HG03139 (cell line): ENCODE measurements around the gene ZNF783.
"Not testable (repeated sequence)": the region's sequence is repeated elsewhere in the genome, so short reads cannot be mapped to it uniquely, and the experiment has no call there.

Experiments
- ATAC-seq: cut with Tn5 transposase; IDR thresholded peaks from one replicate; pipeline ENCODE4 v1.9.1; 2021; ENCODE audit not compliant: unreplicated experiment

The ZNF783 gene

GRCh38 chr7:149261829-149262617 is at the start of gene ZNF783:
Gene ZNF783 (plus strand): TSS chr7:149262196. CDS start chr7:149262334, 138 bp downstream.
- ATAC-seq = peak; percentile 82

GRCh38 chr7:149214020-149214720 is 47.8 kb upstream of the ZNF783 start:
- ATAC-seq = no peak

- no peak for ATAC-seq
Measured at GRCh38 chr7:149216402-149216801, 45.6 kb upstream of the ZNF783 start.

- ATAC-seq = no peak
Measured at GRCh38 chr7:149217570-149217969, 44.4 kb upstream of the ZNF783 start.

GRCh38 chr7:149218469-149219420 is 43.3 kb upstream of the ZNF783 start:
- ATAC-seq = no peak

DNA sequence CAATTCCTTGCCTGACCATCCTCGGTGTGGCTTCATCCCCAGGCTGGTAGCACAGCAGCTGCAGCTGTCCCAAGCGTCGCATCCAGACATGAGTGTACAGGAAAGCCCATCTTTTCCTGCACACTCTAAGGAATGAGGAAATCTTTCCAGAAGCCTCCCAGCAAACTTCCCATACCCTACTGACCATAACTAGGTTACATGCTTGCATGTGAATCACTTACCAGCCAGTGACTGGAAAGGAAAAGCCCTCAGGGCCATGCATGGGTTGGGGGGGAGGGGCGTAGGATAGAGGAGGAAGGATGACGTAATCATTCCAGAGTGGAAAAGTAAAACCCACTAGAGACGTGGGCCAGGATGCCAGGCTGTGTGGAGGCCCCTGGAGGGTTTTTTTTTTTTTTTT is 41.5 kb upstream of the ZNF783 start:
- no peak for ATAC-seq

GRCh38 chr7:149223176-149223575 is 38.8 kb upstream of the ZNF783 start:
- no peak for ATAC-seq

DNA sequence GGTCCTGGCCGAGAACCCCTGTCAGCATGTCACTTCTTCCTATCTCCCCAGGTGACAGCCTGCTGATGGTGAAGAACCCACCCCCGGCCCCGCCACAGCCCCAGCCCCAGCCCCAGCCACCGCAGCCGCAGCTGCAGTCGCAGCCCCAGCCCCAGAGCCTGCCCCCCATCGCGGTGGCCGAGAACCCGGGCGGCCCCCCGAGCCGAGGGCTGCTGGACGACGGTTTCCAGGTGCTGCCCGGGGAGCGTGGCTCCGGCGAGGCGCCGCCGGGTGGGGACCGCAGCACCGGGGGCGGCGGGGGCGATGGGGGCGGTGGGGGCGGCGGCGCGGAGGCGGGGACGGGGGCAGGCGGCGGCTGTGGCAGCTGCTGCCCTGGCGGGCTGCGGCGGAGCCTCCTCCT is 38.2 kb upstream of the ZNF783 start:
- ATAC-seq = no peak

- no peak for ATAC-seq
Measured at GRCh38 chr7:149224352-149224751, 37.6 kb upstream of the ZNF783 start.

GRCh38 chr7:149225106-149225505 is 36.9 kb upstream of the ZNF783 start:
- ATAC-seq = no peak

GRCh38 chr7:149225656-149226055 is 36.3 kb upstream of the ZNF783 start:
- ATAC-seq = no peak

- ATAC-seq = not testable (repeated sequence)
Measured at GRCh38 chr7:149226366-149226765, 35.6 kb upstream of the ZNF783 start.

DNA sequence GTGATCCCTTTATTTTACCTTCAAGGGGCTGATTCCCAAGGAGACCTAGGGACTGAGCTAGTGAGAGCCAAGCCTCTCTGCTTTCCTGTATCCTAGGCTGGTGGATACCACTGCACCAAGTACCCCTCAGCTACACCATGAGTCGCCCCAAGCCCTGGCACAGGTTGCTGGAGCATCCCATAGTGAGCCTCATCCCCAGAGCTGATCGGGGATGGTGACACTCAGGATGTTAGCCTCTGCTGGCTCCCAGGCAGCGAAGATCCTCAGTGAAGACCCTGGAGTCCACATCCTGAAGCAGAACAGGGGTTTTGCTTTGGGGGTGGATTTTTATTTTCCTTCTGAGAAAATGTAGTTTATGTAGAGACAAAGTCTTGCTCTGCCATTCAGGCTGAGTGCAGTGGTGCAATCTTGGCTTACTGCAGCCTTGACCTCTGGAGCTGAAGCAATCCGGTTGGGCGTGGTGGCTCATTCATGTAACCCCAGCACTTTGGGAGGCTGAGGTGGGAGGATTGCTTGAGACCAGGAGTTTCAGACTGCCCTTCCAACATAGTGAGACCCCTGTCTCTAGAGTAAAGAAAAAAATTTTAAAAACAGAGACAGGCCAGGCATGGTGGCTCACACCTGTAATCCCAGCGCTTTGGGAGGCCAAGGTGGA is 35.0 kb upstream of the ZNF783 start:
- ATAC-seq = no peak

- no peak for ATAC-seq
Measured at GRCh38 chr7:149228831-149229471, 33.0 kb upstream of the ZNF783 start.

- no peak for ATAC-seq
Measured at GRCh38 chr7:149229526-149229925, 32.5 kb upstream of the ZNF783 start.

DNA sequence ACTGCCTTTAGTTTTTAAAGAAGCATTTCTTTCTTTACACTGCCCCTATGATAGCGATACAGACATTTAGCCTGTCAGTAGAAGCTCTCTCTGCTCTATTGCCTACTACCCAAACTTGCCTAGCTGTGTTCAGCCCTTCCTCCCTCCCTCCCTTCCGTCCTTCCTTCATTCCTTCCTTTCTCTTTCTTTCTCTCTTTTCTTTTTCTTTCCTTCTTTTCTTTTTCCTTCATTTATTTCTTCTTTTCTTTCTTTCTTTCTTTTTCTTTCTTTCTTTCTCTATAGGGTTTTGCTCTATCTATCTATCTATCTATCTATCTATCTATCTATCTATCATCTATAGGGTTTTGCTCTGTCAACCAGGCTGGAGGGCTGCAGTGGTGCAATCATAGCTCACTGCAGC is 29.6 kb upstream of the ZNF783 start:
- no peak for ATAC-seq

- ATAC-seq = not testable (repeated sequence)
Measured at GRCh38 chr7:149233655-149234204, 28.3 kb upstream of the ZNF783 start.

GRCh38 chr7:149237502-149237901 is 24.5 kb upstream of the ZNF783 start:
- no peak for ATAC-seq

DNA sequence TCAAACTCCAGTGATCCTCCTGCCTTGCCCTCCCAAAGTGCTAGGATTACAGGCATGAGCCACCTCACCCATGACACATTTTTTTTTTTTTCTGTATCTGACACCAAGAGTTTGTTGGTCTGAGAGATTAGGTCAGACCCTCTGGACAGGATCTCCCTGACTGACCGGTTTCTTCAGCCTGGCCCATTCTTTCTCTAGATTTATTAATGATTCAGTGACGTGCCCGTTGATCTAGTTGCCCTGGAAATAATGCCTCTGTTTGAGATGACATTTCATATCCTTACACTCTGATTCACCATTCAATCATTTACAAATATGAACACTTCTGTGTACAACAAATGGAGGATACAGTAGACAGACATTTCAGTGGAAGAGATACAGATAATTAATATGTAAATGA is 23.9 kb upstream of the ZNF783 start:
- ATAC-seq = no peak
